ENCODE results near the gene NOTCH3.
A peak's percentile ranks its signal among the peaks of the same experiment; 100 is the strongest.

NOTCH3 gene

DNA sequence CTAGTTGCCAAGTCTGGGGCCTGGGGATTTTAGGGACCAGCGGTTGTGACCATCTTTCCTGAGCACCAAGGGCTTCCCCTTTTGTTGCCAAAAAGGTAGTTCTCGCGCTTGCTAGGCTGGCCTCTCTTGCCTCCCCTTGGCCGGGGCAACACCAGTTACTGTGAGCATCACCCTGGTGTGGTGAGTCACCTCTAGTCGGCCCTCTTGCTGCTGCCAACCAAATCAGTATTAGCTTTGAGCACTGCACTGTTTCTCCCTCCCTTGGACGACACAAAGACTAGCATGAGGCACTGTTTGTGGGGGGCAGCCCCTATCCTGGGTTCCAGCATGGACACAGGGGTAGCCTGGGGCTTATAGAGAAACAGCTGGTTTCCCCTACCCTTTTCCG is 86.6 kb downstream of the NOTCH3 start:
- Histone ChIP-seq H4K20me1 (ENCODE audit: control insufficient read depth, insufficient read depth, low read depth, low read length) (no peaks in the 10 kb centered on the region), H3K4me2 (ENCODE audit: low read length) (no peak overlapping the region), H3K4me3 (ENCODE audit: low read length) (no peak overlapping the region), H3K27me3 (ENCODE audit: control insufficient read depth, low read length) (no peaks in the 10 kb centered on the region), H3K36me3 (ENCODE audit: control insufficient read depth, low read length) (peaks cover 41% of the 10 kb centered on the region), H3F3A (ENCODE audit: control insufficient read depth, insufficient read depth) (no peaks in the 10 kb centered on the region), H3K4me1 (ENCODE audit: control insufficient read depth, low read length) (no peaks in the 10 kb centered on the region), H3K9me3 (ENCODE audit: control insufficient read depth, insufficient read depth, low read length) (no peaks in the 10 kb centered on the region; the same call in 1 of the 2 replicates), H3K9me2 (replicated peaks; ENCODE audit: control insufficient read depth, low read length) (no peaks in the 10 kb centered on the region), H3K79me2 (ENCODE audit: control insufficient read depth, low read length) (no peaks in the 10 kb centered on the region), H3K27ac (ENCODE audit: low read depth, low read length) (no peak overlapping the region)
- TF ChIP-seq, protein P1, sequence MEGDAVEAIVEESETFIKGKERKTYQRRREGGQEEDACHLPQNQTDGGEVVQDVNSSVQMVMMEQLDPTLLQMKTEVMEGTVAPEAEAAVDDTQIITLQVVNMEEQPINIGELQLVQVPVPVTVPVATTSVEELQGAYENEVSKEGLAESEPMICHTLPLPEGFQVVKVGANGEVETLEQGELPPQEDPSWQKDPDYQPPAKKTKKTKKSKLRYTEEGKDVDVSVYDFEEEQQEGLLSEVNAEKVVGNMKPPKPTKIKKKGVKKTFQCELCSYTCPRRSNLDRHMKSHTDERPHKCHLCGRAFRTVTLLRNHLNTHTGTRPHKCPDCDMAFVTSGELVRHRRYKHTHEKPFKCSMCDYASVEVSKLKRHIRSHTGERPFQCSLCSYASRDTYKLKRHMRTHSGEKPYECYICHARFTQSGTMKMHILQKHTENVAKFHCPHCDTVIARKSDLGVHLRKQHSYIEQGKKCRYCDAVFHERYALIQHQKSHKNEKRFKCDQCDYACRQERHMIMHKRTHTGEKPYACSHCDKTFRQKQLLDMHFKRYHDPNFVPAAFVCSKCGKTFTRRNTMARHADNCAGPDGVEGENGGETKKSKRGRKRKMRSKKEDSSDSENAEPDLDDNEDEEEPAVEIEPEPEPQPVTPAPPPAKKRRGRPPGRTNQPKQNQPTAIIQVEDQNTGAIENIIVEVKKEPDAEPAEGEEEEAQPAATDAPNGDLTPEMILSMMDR (IDR thresholded peaks at IDR 0.05; ENCODE audit: low read depth, low read length, poor library complexity, severe bottlenecking), result no peak
- TF ChIP-seq EZH2phosphoT487 (IDR thresholded peaks at IDR 0.05; ENCODE audit: borderline replicate concordance, low read length), result no peak

DNA sequence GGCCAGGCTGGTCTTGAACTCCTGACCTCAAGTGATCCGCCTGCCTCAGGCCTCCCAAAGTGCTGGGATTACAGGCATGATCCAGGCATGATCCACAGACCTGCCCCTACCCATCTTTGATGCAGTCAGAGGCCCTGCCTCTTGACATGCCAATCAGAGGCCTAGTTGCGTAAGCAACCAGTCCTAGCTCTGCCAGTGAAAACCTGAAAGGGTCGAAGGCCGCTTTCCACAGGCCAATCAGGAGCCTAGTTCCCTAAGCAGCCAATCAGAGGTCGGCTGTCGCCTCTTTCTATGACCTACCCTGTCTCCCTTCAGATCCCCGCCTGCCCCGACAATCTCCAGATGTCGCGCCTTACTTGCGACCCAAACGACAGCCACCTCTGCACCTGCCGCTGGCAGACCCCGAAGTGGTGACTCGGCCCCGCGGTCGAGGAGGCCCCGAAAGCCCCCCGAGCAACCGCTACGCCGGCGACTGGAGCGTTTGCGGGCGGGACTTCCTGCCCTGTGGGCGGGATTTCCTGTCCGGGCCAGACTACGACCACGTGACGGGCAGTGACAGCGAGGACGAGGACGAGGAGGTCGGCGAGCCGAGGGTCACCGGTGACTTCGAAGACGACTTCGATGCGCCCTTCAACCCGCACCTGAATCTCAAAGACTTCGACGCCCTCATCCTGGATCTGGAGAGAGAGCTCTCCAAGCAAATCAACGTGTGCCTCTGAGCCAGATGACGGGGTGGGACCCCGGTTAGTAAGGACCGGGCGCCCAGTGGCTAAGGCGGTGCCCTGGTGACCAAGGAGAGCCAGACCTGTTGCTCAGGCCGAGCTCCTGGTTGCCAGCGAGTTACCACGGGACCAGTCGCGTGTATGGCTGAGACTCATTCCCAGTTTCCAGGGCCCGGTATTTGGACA is 87.3 kb downstream of the NOTCH3 start:
- Histone ChIP-seq H3K36me3 (ENCODE audit: control insufficient read depth, low read length) (peaks cover 34% of the 10 kb centered on the region), H3K9me3 (ENCODE audit: control insufficient read depth, insufficient read depth, low read length) (no peaks in the 10 kb centered on the region), H3K4me1 (ENCODE audit: control insufficient read depth, low read length) (no peaks in the 10 kb centered on the region), H3K9me2 (replicated peaks; ENCODE audit: control insufficient read depth, low read length) (no peaks in the 10 kb centered on the region), H4K20me1 (ENCODE audit: control insufficient read depth, insufficient read depth, low read depth, low read length) (no peaks in the 10 kb centered on the region), H3K27ac (ENCODE audit: low read depth, low read length) (no peak overlapping the region), H3F3A (ENCODE audit: control insufficient read depth, insufficient read depth) (no peaks in the 10 kb centered on the region), H3K4me3 (ENCODE audit: low read length) (no peak overlapping the region), H3K79me2 (ENCODE audit: control insufficient read depth, low read length) (no peaks in the 10 kb centered on the region), H3K27me3 (ENCODE audit: control insufficient read depth, low read length) (no peaks in the 10 kb centered on the region), H3K4me2 (ENCODE audit: low read length) (no peak overlapping the region)
- no peak for TF ChIP-seq EZH2phosphoT487 (IDR thresholded peaks at IDR 0.05; ENCODE audit: borderline replicate concordance, low read length)
- TF ChIP-seq, protein P1 (IDR thresholded peaks at IDR 0.05; ENCODE audit: low read depth, low read length, poor library complexity, severe bottlenecking), result no peak

DNA sequence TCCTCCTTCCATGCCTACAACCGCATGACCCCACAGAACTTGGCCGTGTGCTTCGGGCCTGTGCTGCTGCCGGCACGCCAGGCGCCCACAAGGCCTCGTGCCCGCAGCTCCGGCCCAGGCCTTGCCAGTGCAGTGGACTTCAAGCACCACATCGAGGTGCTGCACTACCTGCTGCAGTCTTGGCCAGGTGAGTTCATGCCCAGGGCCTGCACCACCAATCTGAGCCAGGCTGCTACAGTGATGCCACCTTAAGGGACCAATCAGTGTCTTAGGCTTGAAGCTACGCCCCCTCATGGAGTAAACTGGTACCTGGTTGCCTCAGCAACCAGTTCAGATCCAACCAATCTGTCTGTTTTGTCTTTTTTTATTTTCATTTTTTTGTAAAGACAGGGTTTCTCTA is 88.4 kb downstream of the NOTCH3 start:
- peaks cover 25% of the 10 kb centered on the region for H3K36me3 ChIP-seq (ENCODE audit: control insufficient read depth, low read length)
- no peak overlapping the region for H3K4me2 ChIP-seq (ENCODE audit: low read length)
- no peaks in the 10 kb centered on the region for H3F3A ChIP-seq (ENCODE audit: control insufficient read depth, insufficient read depth)
- no peaks in the 10 kb centered on the region for H3K27me3 ChIP-seq (ENCODE audit: control insufficient read depth, low read length)
- H4K20me1 ChIP-seq (ENCODE audit: control insufficient read depth, insufficient read depth, low read depth, low read length), result no peaks in the 10 kb centered on the region
- H3K9me3 ChIP-seq (ENCODE audit: control insufficient read depth, insufficient read depth, low read length), result no peaks in the 10 kb centered on the region
- no peaks in the 10 kb centered on the region for H3K79me2 ChIP-seq (ENCODE audit: control insufficient read depth, low read length)
- H3K4me3 ChIP-seq (ENCODE audit: low read length), result no peak overlapping the region
- no peaks in the 10 kb centered on the region for H3K9me2 ChIP-seq (replicated peaks; ENCODE audit: control insufficient read depth, low read length)
- no peaks in the 10 kb centered on the region for H3K4me1 ChIP-seq (ENCODE audit: control insufficient read depth, low read length)
- H3K27ac ChIP-seq (ENCODE audit: low read depth, low read length), result no peak overlapping the region
- no peak for TF ChIP-seq EZH2phosphoT487 (IDR thresholded peaks at IDR 0.05; ENCODE audit: borderline replicate concordance, low read length)
- TF ChIP-seq, protein P1 (IDR thresholded peaks at IDR 0.05; ENCODE audit: low read depth, low read length, poor library complexity, severe bottlenecking), result peak; percentile 47
